ENCODE measurements around the gene TMEM106A. TPM values are rescaled to one million over a fixed set of nuclear protein-coding genes. Genes with fewer than 3 reads are reported as not detected.

TMEM106A gene
- total and polyA plus RNA-seq, 2 of the 13 experiments (the other 11 are each of a cell fraction or from before 2014, with no cell fraction given), result 16.9 to 35.9 TPM

- TF ChIP-seq ZMYM2 (CRISPR knock-in tag; IDR thresholded peaks at IDR 0.05) (no peak), KLF13 (CRISPR knock-in tag; IDR thresholded peaks at IDR 0.05) (no peak), ZKSCAN1 (IDR thresholded peaks at IDR 0.05; ENCODE audit: low read length) (no peak), KLF12 (CRISPR knock-in tag; IDR thresholded peaks at IDR 0.05; ENCODE audit: borderline replicate concordance) (no peak), ATF5 (CRISPR knock-in tag; IDR thresholded peaks at IDR 0.05; ENCODE audit: low read depth) (no peak), ZBTB40 (IDR thresholded peaks at IDR 0.05) (no peak), ZBTB40 (CRISPR knock-in tag; IDR thresholded peaks at IDR 0.05) (no peak; the same call in 1 of the 2 replicates), RARA (CRISPR knock-in tag; IDR thresholded peaks at IDR 0.05) (no peak), ZNF652 (CRISPR knock-in tag; IDR thresholded peaks at IDR 0.05; ENCODE audit: borderline replicate concordance, low read depth) (no peak), ZBTB44 (CRISPR knock-in tag; IDR thresholded peaks at IDR 0.05) (no peak), ZFP37 (CRISPR knock-in tag; IDR thresholded peaks at IDR 0.05; ENCODE audit: borderline replicate concordance) (no peak), NBN (conservative IDR thresholded peaks at IDR 0.05) (no peak), NR2F6 (IDR thresholded peaks at IDR 0.05) (no peak), NR2F6 (CRISPR knock-in tag; IDR thresholded peaks at IDR 0.05) (peak; percentile 53; the same call in 1 of the 2 replicates), ZNF775 (CRISPR knock-in tag; IDR thresholded peaks at IDR 0.05; ENCODE audit: borderline replicate concordance) (no peak)
Measured at GRCh38 chr17:43170140-43170765, 41.4 kb upstream of the TMEM106A start (continued).

Measured in HepG2 (cell line).